HepG2 (cell line): Measurements from ENCODE around the gene RBP4. TPM values are rescaled to one million over a fixed set of nuclear protein-coding genes. Genes with fewer than 3 reads are reported as not detected.

Experiments
- ATAC-seq: fragments of 200-7000 bp; cut with Tn5 transposase; 3 replicates; pipeline ENCODE4 v1.9.1; 2020; ENCODE audit warnings: mild to moderate bottlenecking, moderate library complexity
- BruUV-seq: library from RNA; stranded (reverse); fragments of 400-500 nt; replicated peaks from 2 replicates; lab custom pipeline; 2021; lab: Mats Ljungman, UMichigan
- CTCF ChIA-PET: fragments of 300-600 bp; formaldehyde crosslinking; extraction: SDS; loops from one replicate; lab custom pipeline; 2021; ENCODE audit warnings: low total read pairs, inconsistent platforms, low intra/inter-chr PET ratio; lab: Yijun Ruan, JAX
- POLR2A ChIA-PET: fragments of 350-600 bp; sonication (Branson Sonifier 250); formaldehyde crosslinking; loops from one replicate; lab custom pipeline; 2020; ENCODE audit warnings: antibody characterized with exemption, inconsistent platforms; lab: Yijun Ruan, JAX
- DNase-seq: peaks from one replicate; pipeline ENCODE4 v3.0.0-alpha.2; 2015; ENCODE audit warnings: low spot score
- FAIRE-seq: peaks from 3 replicates; lab custom pipeline; 2011; peaks lifted over from hg19 to GRCh38; lab: Jason Lieb, UNC
- H2AFZ ChIP-seq: one replicate; pipeline ENCODE4 v1.6.1; 2011; ENCODE audit warnings: low read length, inconsistent platforms
- H3K27ac ChIP-seq: fragments of 300-600 bp; 3 replicates; pipeline ENCODE4 v1.8.0; 2011; ENCODE audit warnings: mixed run types, mild to moderate bottlenecking, mixed read lengths, low read length, inconsistent platforms; ENCODE audit not compliant: insufficient read depth; ENCODE audit errors: extremely low read length
- H3K27me3 ChIP-seq, 2 experiments: fragments of 200-600 bp in 1 of 2; 2 replicates in 1 of 2; 3 replicates in 1 of 2; pipeline versions ENCODE4 v1.6.0 to v1.8.0; 2011; ENCODE audit warnings: low read length in 2 of 2, mild to moderate bottlenecking in 2 of 2, moderate library complexity in 2 of 2, inconsistent platforms in 1 of 2; ENCODE audit not compliant: insufficient read depth in 2 of 2, control insufficient read depth in 1 of 2
- H3K36me3 ChIP-seq, 2 experiments: fragments of 200-600 bp in 1 of 2; replicated peaks in 1 of 2; 2 replicates in 1 of 2; 3 replicates in 1 of 2; pipeline versions ENCODE4 v1.5.1 to v1.8.0; 2011; ENCODE audit warnings: low read length in 2 of 2, inconsistent platforms in 1 of 2; ENCODE audit not compliant: insufficient read depth in 2 of 2, control insufficient read depth in 1 of 2
- H3K4me1 ChIP-seq: 2 replicates; pipeline ENCODE4 v1.5.1; 2012; ENCODE audit warnings: low read length, inconsistent platforms; ENCODE audit not compliant: insufficient read depth
- H3K4me2 ChIP-seq: 2 replicates; pipeline ENCODE4 v1.6.0; 2011; ENCODE audit warnings: low read depth, low read length, inconsistent platforms
- H3K4me3 ChIP-seq, 3 experiments: fragments of 200-600 bp in 1 of 3; sonication (generic), shearing (Covaris generic) in 1 of 3; replicated peaks in 1 of 3; 2 replicates each; pipeline ENCODE4 v1.5.1; 2011 to 2016; ENCODE audit warnings: low read length in 3 of 3, inconsistent platforms in 2 of 3, low read depth in 2 of 3, mild to moderate bottlenecking in 2 of 3, control low read depth in 1 of 3, mixed read lengths in 1 of 3; ENCODE audit not compliant: insufficient read depth in 1 of 3
- H3K79me2 ChIP-seq: one replicate; pipeline ENCODE4 v1.6.1; 2011; ENCODE audit warnings: low read length, inconsistent platforms; ENCODE audit not compliant: insufficient read depth
- H3K9ac ChIP-seq: 2 replicates; pipeline ENCODE4 v1.6.0; 2011; ENCODE audit warnings: mild to moderate bottlenecking, low read depth, low read length, inconsistent platforms; ENCODE audit not compliant: insufficient read depth
- H3K9me3 ChIP-seq: 2 replicates; pipeline ENCODE4 v1.5.1; 2012; ENCODE audit warnings: mild to moderate bottlenecking, low read length
- H4K20me1 ChIP-seq: 2 replicates; pipeline ENCODE4 v1.6.0; 2011; ENCODE audit warnings: inconsistent platforms, mild to moderate bottlenecking, low read length, moderate library complexity; ENCODE audit not compliant: insufficient read depth
- BRD4 ChIP-seq: sonication (generic); formaldehyde crosslinking; IDR thresholded peaks from 2 replicates; pipeline ENCODE4 v1.4.0; 2020; ENCODE audit warnings: missing genetic modification reagents
- DZIP1 ChIP-seq: sonication (generic); formaldehyde crosslinking; IDR thresholded peaks from 2 replicates; pipeline ENCODE4 v1.5.0; 2020; ENCODE audit warnings: mild to moderate bottlenecking, missing genetic modification reagents
- FOXA1 ChIP-seq, 2 experiments: fragments of 450-650 bp in 1 of 2; sonication (generic) in 1 of 2; formaldehyde crosslinking in 1 of 2; IDR thresholded peaks; 2 replicates each; pipeline versions ENCODE4 v1.4.0 to v1.6.1; 2016 to 2020; ENCODE audit warnings: missing genetic modification reagents in 1 of 2
- FOXC1 ChIP-seq: sonication (generic); formaldehyde crosslinking; IDR thresholded peaks from 2 replicates; pipeline ENCODE4 v1.8.0; 2022; ENCODE audit warnings: mild to moderate bottlenecking, missing genetic modification reagents, borderline replicate concordance
- HNRNPUL1 ChIP-seq: fragments of 200-400 bp; formaldehyde crosslinking; IDR thresholded peaks from 2 replicates; pipeline ENCODE4 v1.6.1; 2017; ENCODE audit warnings: low read depth, mild to moderate bottlenecking, low read length, moderate library complexity
- MLXIP ChIP-seq: sonication (generic); formaldehyde crosslinking; IDR thresholded peaks from 2 replicates; pipeline ENCODE4 v1.9.0; 2021; ENCODE audit warnings: missing genetic modification reagents, borderline replicate concordance
- RNF2 ChIP-seq: fragments of 450-650 bp; conservative IDR thresholded peaks from 2 replicates; pipeline ENCODE4 v1.6.1; 2016; ENCODE audit warnings: low read depth
- ZNF572 ChIP-seq: sonication (generic); formaldehyde crosslinking; IDR thresholded peaks from 2 replicates; pipeline ENCODE4 v1.5.1; 2020; ENCODE audit warnings: mild to moderate bottlenecking, missing genetic modification reagents
- ZNF782 ChIP-seq: sonication (generic); formaldehyde crosslinking; IDR thresholded peaks from 2 replicates; pipeline ENCODE4 v1.4.0; 2020; ENCODE audit warnings: missing genetic modification reagents, mild to moderate bottlenecking, borderline replicate concordance
- WGBS: methylation state at CpG from one replicate; pipeline ENCODE4 v1.1.6; 2017; ENCODE audit warnings: low lambda C conversion rate; 5-methylcytosine and 5-hydroxymethylcytosine counted together
- in situ Hi-C: cut with HindIII; loops from 2 replicates; pipeline ENCODE4 v1.10.0; 2017; ENCODE audit warnings: low pct_unique_long_range_greater_than_20kb; ENCODE audit not compliant: extremely low pct_ligation_motif_present
- intact Hi-C: fragments of 100-400 bp; cut with micrococcal nuclease; formaldehyde crosslinking; loops from one replicate; pipeline ENCODE4 v1.10.0; 2022; ENCODE audit not compliant: unreplicated experiment
- polyA plus RNA-seq, 8 experiments: library from polyadenylated mRNA; depleted of rRNA in 3 of 8; stranded (reverse) in 7 of 8; unstranded in 1 of 8; fragments of >200 nt; fragmentation: Illumina TruSeq in 4 of 8; extraction: Trizol in 4 of 8; gene quantifications; 2 replicates each; pipeline versions ENCODE4 v1.2.1 to v1.2.3, GENCODE V29; 2011 to 2016; ENCODE audit warnings: low read depth in 4 of 8, missing spikeins in 1 of 8, mixed read lengths in 1 of 8; ENCODE audit not compliant: insufficient read depth in 1 of 8
- total RNA-seq, 5 experiments: library from RNA; depleted of rRNA; stranded (reverse); fragments of >200 nt; fragmentation: Illumina TruSeq; extraction: Trizol; gene quantifications; 2 replicates each; pipeline ENCODE4 v1.2.3, GENCODE V29; 2016; ENCODE audit warnings: low read depth in 1 of 5

The RBP4 gene
- total and polyA plus RNA-seq, 2 of the 13 experiments (the other 11 are each of a cell fraction or from before 2014, with no cell fraction given), result 642 to 931 TPM

GRCh38 chr10:93639791-93640190 is 38.8 kb upstream of the RBP4 start:
- peaks cover 1 to 12% of the 10 kb centered on the region in 2 experiments; a peak in 3 of 5 replicates for H3K27me3 ChIP-seq
- in situ Hi-C loops (no loop called here), intact Hi-C loops (no loop called here)
- CTCF ChIA-PET, result no interaction called here
- FAIRE-seq (no peak), DNase-seq (no peak)
- POLR2A ChIA-PET, result no interaction called here
- no peaks in the 10 kb centered on the region for H3K36me3 ChIP-seq
- H4K20me1 ChIP-seq, result no peaks in the 10 kb centered on the region
- no peak for TF ChIP-seq MLXIP (CRISPR knock-in tag)
- TF ChIP-seq RNF2, result no peak
- no peak for TF ChIP-seq ZNF572 (CRISPR knock-in tag)
- TF ChIP-seq ZNF782 (CRISPR knock-in tag), result no peak
- no peak for TF ChIP-seq HNRNPUL1
- no peak for TF ChIP-seq FOXA1 (IDR thresholded peaks at IDR 0.05)
- TF ChIP-seq FOXA1 (CRISPR knock-in tag; IDR thresholded peaks at IDR 0.05), result no peak
- no peak for TF ChIP-seq FOXC1
- TF ChIP-seq BRD4 (CRISPR knock-in tag), result no peak
- no peak for TF ChIP-seq DZIP1 (CRISPR knock-in tag)
- TF ChIP-seq, all 625 proteins: peak for 0
- no peaks in the 10 kb centered on the region for H3K9me3 ChIP-seq
- ATAC-seq, result no peak
- H3K4me2 ChIP-seq, result no peak overlapping the region
- H3K4me3 ChIP-seq, result no peak overlapping the region
- no peak overlapping the region for H3K27ac ChIP-seq
- H2AFZ ChIP-seq, result no peak overlapping the region
- BruUV-seq, result no TSS peak
- no peak overlapping the region for H3K9ac ChIP-seq
- H3K4me1 ChIP-seq, result peaks cover 9% of the 10 kb centered on the region; the same call in 1 of the 2 replicates
- no peaks in the 10 kb centered on the region for H3K79me2 ChIP-seq
- 59% methylated on average over 7 of the region's 7 CpGs for WGBS
